ENCODE measurements around the gene PPP1R15B. TPM values are rescaled to one million over a fixed set of nuclear protein-coding genes. Genes with fewer than 3 reads are reported as not detected.

PPP1R15B gene
- total and polyA plus RNA-seq, 12 donors, result 6.8 to 58.9 (median 41.8) TPM

GRCh38 chr1:204435872-204436271 lies 24.3 kb upstream of the PPP1R15B start:
- no peaks in the 10 kb centered on the region for H3K9me3 ChIP-seq (replicated peaks in 1 of 3)
- no peak for TF ChIP-seq POLR2A (IDR thresholded peaks at IDR 0.05)
- TF ChIP-seq CTCF (IDR thresholded peaks at IDR 0.05), result no peak
- H3K27ac ChIP-seq, result peak overlapping the region in 1 of 5 donors; percentile 82
- H3K4me1 ChIP-seq (replicated peaks in 1 of 2), result peaks cover 0 to 30% of the 10 kb centered on the region in 2 donors
- no peak for DNase-seq
- peaks cover 0 to 40% of the 10 kb centered on the region in 2 donors for H3K36me3 ChIP-seq (replicated peaks in 1 of 2)
- WGBS, 4 donors, result 67 to 89% (median 86%) methylated on average over 3 of the region's 3 CpGs
- H3K27me3 ChIP-seq, result no peaks in the 10 kb centered on the region
- intact Hi-C loops (cut with DNase I), result no loop called here
- no peak overlapping the region for H3K4me3 ChIP-seq

GRCh38 chr1:204435381-204435831 lies 23.8 kb upstream of the PPP1R15B start:
- WGBS, 4 donors, result 76 to 84% (median 79%) methylated on average over 4 of the region's 4 CpGs
- peaks cover 0 to 30% of the 10 kb centered on the region in 2 donors for H3K4me1 ChIP-seq (replicated peaks in 1 of 2)
- no peaks in the 10 kb centered on the region for H3K9me3 ChIP-seq (replicated peaks in 1 of 3)
- H3K4me3 ChIP-seq, result no peak overlapping the region
- peak overlapping the region in 1 of 5 donors; percentile 82 for H3K27ac ChIP-seq
- intact Hi-C loops (cut with DNase I), result no loop called here
- no peak for TF ChIP-seq CTCF (IDR thresholded peaks at IDR 0.05)
- TF ChIP-seq POLR2A (IDR thresholded peaks at IDR 0.05), result no peak
- peak in 2 of 7 donors; percentile 22 to 24 for DNase-seq
- H3K36me3 ChIP-seq (replicated peaks in 1 of 2), result peaks cover 0 to 40% of the 10 kb centered on the region in 2 donors
- no peaks in the 10 kb centered on the region for H3K27me3 ChIP-seq

GRCh38 chr1:204434116-204434755 lies 22.6 kb upstream of the PPP1R15B start:
- 76 to 84% (median 83%) methylated on average over 9 of the region's 9 CpGs for WGBS, 4 donors
- Histone ChIP-seq H3K4me1 (replicated peaks in 1 of 2) (peaks cover 0 to 26% of the 10 kb centered on the region in 2 donors), H3K27ac (peak overlapping the region in 2 of 5 donors; percentile 41 to 82), H3K4me3 (no peak overlapping the region), H3K27me3 (no peaks in the 10 kb centered on the region), H3K36me3 (replicated peaks in 1 of 2) (peaks cover 0 to 40% of the 10 kb centered on the region in 2 donors), H3K9me3 (replicated peaks in 1 of 3) (no peaks in the 10 kb centered on the region)
- no peak for DNase-seq
- intact Hi-C loops (cut with DNase I), result no loop called here
- TF ChIP-seq POLR2A (IDR thresholded peaks at IDR 0.05), result no peak
- no peak for TF ChIP-seq CTCF (IDR thresholded peaks at IDR 0.05)

- no peak for TF ChIP-seq POLR2A (IDR thresholded peaks at IDR 0.05)
- no peak for TF ChIP-seq CTCF (IDR thresholded peaks at IDR 0.05)
These were observed 21.1 kb upstream of the PPP1R15B start for GRCh38 chr1:204432708-204433107.

More at GRCh38 chr1:204432708-204433107, 21.1 kb upstream of the PPP1R15B start:
- H3K27me3 ChIP-seq, result no peaks in the 10 kb centered on the region
- H3K27ac ChIP-seq, result no peak overlapping the region
- DNase-seq, result no peak
- H3K9me3 ChIP-seq (replicated peaks in 1 of 3), result no peaks in the 10 kb centered on the region
- WGBS, 4 donors, result 93 to 97% (median 95%) methylated on average over 2 of the region's 2 CpGs
- intact Hi-C loops (cut with DNase I), result no loop called here
- peaks cover 0 to 32% of the 10 kb centered on the region in 2 donors for H3K36me3 ChIP-seq (replicated peaks in 1 of 2)
- H3K4me1 ChIP-seq (replicated peaks in 1 of 2), result peaks cover 0 to 18% of the 10 kb centered on the region in 2 donors
- no peak overlapping the region for H3K4me3 ChIP-seq
